ENCODE data around the gene ZNF891.

ZNF891 gene

GRCh38 chr12:133061954-133062353 is 68.1 kb downstream of the ZNF891 start:
- no peak for DNase-seq (ENCODE audit: low read depth in 2 of 2)

DNA sequence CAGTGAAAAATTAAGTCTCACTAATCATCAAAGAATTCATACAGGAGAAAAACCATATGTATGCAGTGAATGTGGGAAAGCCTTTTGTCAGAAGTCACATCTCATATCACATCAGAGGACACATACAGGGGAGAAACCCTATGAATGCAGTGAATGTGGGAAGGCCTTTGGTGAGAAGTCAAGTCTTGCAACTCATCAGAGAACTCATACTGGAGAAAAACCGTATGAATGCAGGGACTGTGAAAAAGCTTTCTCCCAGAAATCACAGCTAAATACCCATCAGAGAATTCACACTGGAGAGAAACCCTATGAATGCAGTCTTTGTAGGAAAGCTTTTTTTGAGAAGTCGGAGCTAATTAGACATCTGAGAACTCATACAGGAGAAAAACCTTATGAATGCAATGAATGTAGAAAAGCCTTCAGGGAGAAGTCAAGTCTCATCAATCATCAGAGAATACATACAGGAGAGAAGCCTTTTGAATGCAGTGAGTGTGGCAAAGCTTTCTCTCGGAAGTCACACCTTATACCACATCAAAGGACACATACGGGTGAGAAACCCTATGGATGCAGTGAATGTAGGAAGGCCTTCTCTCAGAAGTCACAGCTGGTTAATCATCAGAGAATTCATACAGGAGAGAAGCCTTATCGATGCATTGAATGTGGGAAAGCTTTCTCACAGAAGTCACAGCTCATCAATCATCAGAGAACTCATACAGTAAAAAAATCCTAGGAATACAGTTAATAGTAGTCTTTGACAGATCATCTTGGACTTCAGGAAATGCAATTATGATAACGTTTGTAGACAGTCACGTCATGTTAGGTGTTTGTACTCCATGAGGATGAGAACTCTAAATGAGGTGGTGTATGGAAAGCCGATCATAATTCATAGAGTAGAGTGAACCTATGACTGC is 71.6 kb downstream of the ZNF891 start:
- DNase-seq (ENCODE audit: low read depth in 2 of 2) = no peak

GRCh38 chr12:133057446-133057845 is 72.6 kb downstream of the ZNF891 start:
- DNase-seq (ENCODE audit: low read depth in 2 of 2) = no peak
